Endothelial cell of umbilical vein (primary cell): ENCODE data around the gene KCNG2. TPM values are rescaled to one million over a fixed set of nuclear protein-coding genes. Genes with fewer than 3 reads are reported as not detected.

ENCODE experiments used
- BruUV-seq: library from RNA; stranded (reverse); fragments of 400-500 nt; replicated peaks from 2 replicates; lab custom pipeline; 2021; lab: Mats Ljungman, UMichigan
- CTCF ChIA-PET: fragments of 300-600, 350-600 bp; sonication (Branson Sonifier 250); formaldehyde crosslinking; loops from one replicate; lab custom pipeline; 2021; ENCODE audit warnings: antibody characterized with exemption, inconsistent platforms; lab: Charles Lee
- POLR2A ChIA-PET: fragments of 300-600, 350-600 bp; sonication (Branson Sonifier 250); formaldehyde crosslinking; loops from one replicate; lab custom pipeline; 2021; ENCODE audit warnings: antibody characterized with exemption, inconsistent platforms; lab: Charles Lee
- DNase-seq: peaks from one replicate; pipeline ENCODE4 v3.0.0-alpha.2; 2011; ENCODE audit warnings: low read depth, low spot score
- FAIRE-seq: peaks from 2 replicates; lab custom pipeline; 2011; peaks lifted over from hg19 to GRCh38; lab: Jason Lieb, UNC
- H2AFZ ChIP-seq: 2 replicates; pipeline ENCODE4 v1.6.0; 2012; ENCODE audit warnings: low read depth, low read length, control low read depth, inconsistent platforms
- H3K27ac ChIP-seq: 2 replicates; pipeline ENCODE4 v1.5.1; 2011; ENCODE audit warnings: low read depth, mild to moderate bottlenecking, control low read depth, low read length, moderate library complexity; ENCODE audit not compliant: insufficient read depth
- H3K27me3 ChIP-seq, 2 experiments: 2 replicates each; pipeline versions ENCODE4 v1.6.0 to v1.6.1; 2011; ENCODE audit warnings: low read length in 2 of 2, mixed read lengths in 1 of 2; ENCODE audit not compliant: control insufficient read depth in 2 of 2, insufficient read depth in 2 of 2
- H3K36me3 ChIP-seq, 2 experiments: 2 replicates in 1 of 2; 3 replicates in 1 of 2; pipeline ENCODE4 v1.5.1; 2011; ENCODE audit warnings: low read length in 2 of 2, mild to moderate bottlenecking in 1 of 2, moderate library complexity in 1 of 2; ENCODE audit not compliant: control insufficient read depth in 2 of 2, insufficient read depth in 2 of 2; ENCODE audit errors: extremely low read depth in 1 of 2
- H3K4me1 ChIP-seq: 3 replicates; pipeline ENCODE4 v1.5.1; 2011; ENCODE audit warnings: mild to moderate bottlenecking, low read length; ENCODE audit not compliant: control insufficient read depth, insufficient read depth; ENCODE audit errors: extremely low read depth
- H3K4me2 ChIP-seq: 2 replicates; pipeline ENCODE4 v1.6.1; 2011; ENCODE audit warnings: low read length, control low read depth, mixed read lengths; ENCODE audit not compliant: insufficient read depth
- H3K4me3 ChIP-seq, 3 experiments: fragments of 200-600 bp in 1 of 3; sonication (generic), shearing (Covaris generic) in 1 of 3; replicated peaks in 1 of 3; 2 replicates each; pipeline ENCODE4 v1.5.1; 2011 to 2016; ENCODE audit warnings: control low read depth in 3 of 3, low read length in 3 of 3, mild to moderate bottlenecking in 2 of 3, inconsistent platforms in 1 of 3, low read depth in 1 of 3, moderate library complexity in 1 of 3; ENCODE audit not compliant: insufficient read depth in 1 of 3
- H3K79me2 ChIP-seq: 2 replicates; pipeline ENCODE4 v1.6.0; 2012; ENCODE audit warnings: low read length, inconsistent platforms; ENCODE audit not compliant: control insufficient read depth, insufficient read depth
- H3K9ac ChIP-seq: replicated peaks from 2 replicates; pipeline ENCODE3; 2011; ENCODE audit warnings: low read length, control low read depth; ENCODE audit not compliant: insufficient read depth; ENCODE audit errors: extremely low read depth
- H3K9me1 ChIP-seq: replicated peaks from 3 replicates; pipeline ENCODE4 v1.6.0; 2011; ENCODE audit warnings: mild to moderate bottlenecking, low read length; ENCODE audit not compliant: control insufficient read depth, insufficient read depth; ENCODE audit errors: extremely low read depth
- H3K9me3 ChIP-seq: replicated peaks from 2 replicates; pipeline ENCODE4 v1.5.1; 2012; ENCODE audit warnings: low read length, inconsistent platforms; ENCODE audit not compliant: control insufficient read depth, insufficient read depth
- H4K20me1 ChIP-seq: replicated peaks from 2 replicates; pipeline ENCODE3; 2011; ENCODE audit warnings: mild to moderate bottlenecking, low read length; ENCODE audit not compliant: control insufficient read depth, insufficient read depth; ENCODE audit errors: extremely low read depth
- CTCF ChIP-seq, 2 donors: IDR thresholded peaks; 1 replicate in 1 of 2; 2 replicates in 1 of 2; pipeline ENCODE4 v1.5.1; 2011; ENCODE audit warnings: low read length in 2 of 2, mild to moderate bottlenecking in 2 of 2, moderate library complexity in 2 of 2, control low read depth in 1 of 2, inconsistent platforms in 1 of 2, low read depth in 1 of 2; ENCODE audit not compliant: insufficient read depth in 1 of 2; ENCODE audit errors: extremely low read depth in 1 of 2
- EZH2 ChIP-seq: IDR thresholded peaks from 2 replicates; pipeline ENCODE4 v1.6.1; 2012; ENCODE audit warnings: borderline replicate concordance, low read depth, mild to moderate bottlenecking, moderate library complexity, low read length, inconsistent platforms; ENCODE audit not compliant: severe bottlenecking
- FOS ChIP-seq: IDR thresholded peaks from 2 replicates; pipeline ENCODE4 v1.6.1; 2011; ENCODE audit warnings: mild to moderate bottlenecking, low read length, moderate library complexity, borderline replicate concordance; ENCODE audit not compliant: insufficient read depth
- GATA2 ChIP-seq: IDR thresholded peaks from 2 replicates; pipeline ENCODE4 v1.7.0; 2011; ENCODE audit warnings: low read depth, mild to moderate bottlenecking, moderate library complexity, mixed read lengths, low read length; ENCODE audit not compliant: insufficient read length, insufficient read depth
- JUN ChIP-seq: IDR thresholded peaks from 2 replicates; pipeline ENCODE4 v1.6.1; 2011; ENCODE audit warnings: borderline replicate concordance, low read depth; ENCODE audit not compliant: insufficient read length, insufficient read depth
- MAX ChIP-seq: IDR thresholded peaks from 2 replicates; pipeline ENCODE4 v1.6.1; 2011; ENCODE audit not compliant: insufficient read depth, insufficient read length
- MYC ChIP-seq: IDR thresholded peaks from one replicate; pipeline ENCODE4 v1.6.1; 2011; ENCODE audit warnings: mild to moderate bottlenecking, low read depth, low read length
- POLR2A ChIP-seq: IDR thresholded peaks from 2 replicates; pipeline ENCODE4 v1.6.1; 2012; ENCODE audit warnings: low read depth, mild to moderate bottlenecking, control low read depth, low read length
- POLR2AphosphoS5 ChIP-seq: IDR thresholded peaks from 2 replicates; pipeline ENCODE4 v1.6.1; 2012; ENCODE audit warnings: low read depth, mild to moderate bottlenecking, control low read depth, low read length, moderate library complexity; ENCODE audit not compliant: insufficient read depth
- dilution Hi-C: fragments of 300-500 bp; cut with MboI; formaldehyde crosslinking; loops from one replicate; pipeline ENCODE4 v1.15.0; 2019; ENCODE audit warnings: low sequenced_read_pairs; ENCODE audit not compliant: extremely low pct_ligation_motif_present
- intact Hi-C: fragments of 100-400 bp; cut with micrococcal nuclease; formaldehyde crosslinking; loops from one replicate; pipeline ENCODE4 v1.10.0; 2022
- polyA plus RNA-seq, 4 experiments: library from polyadenylated mRNA; depleted of rRNA in 3 of 4; stranded (reverse) in 3 of 4; unstranded in 1 of 4; fragments of >200 nt; gene quantifications; 2 replicates each; pipeline versions ENCODE4 v1.2.1 to v1.2.3, GENCODE V29; 2011 to 2012; ENCODE audit warnings: missing spikeins in 1 of 4
- total RNA-seq: library from RNA; stranded (reverse); gene quantifications from 2 replicates; pipeline ENCODE4 v1.2.3, GENCODE V29; 2021

KCNG2 gene
- total and polyA plus RNA-seq, 2 donors (not counting 3 experiments of a cell fraction or from before 2014, with no cell fraction given) = not detected

GRCh38 chr18:79904357-79905147 lies 106.8 kb downstream of the KCNG2 start:
- no peak overlapping the region for H3K4me3 ChIP-seq
- H4K20me1 ChIP-seq = no peaks in the 10 kb centered on the region
- H3K9me1 ChIP-seq = no peaks in the 10 kb centered on the region
- DNase-seq (no peak), FAIRE-seq (no peak)
- no peaks in the 10 kb centered on the region for H3K27me3 ChIP-seq
- H3K36me3 ChIP-seq = peaks cover 0 to 3% of the 10 kb centered on the region in 2 experiments
- H3K4me1 ChIP-seq = no peaks in the 10 kb centered on the region
- H3K79me2 ChIP-seq = no peaks in the 10 kb centered on the region
- intact Hi-C loops = no loop called here
- ChIA-PET POLR2A (no interaction called here), CTCF (no interaction called here)
- H3K9ac ChIP-seq = no peak overlapping the region
- H3K9me3 ChIP-seq = no peaks in the 10 kb centered on the region
- BruUV-seq = no TSS peak
- H2AFZ ChIP-seq = no peak overlapping the region
- H3K4me2 ChIP-seq = no peak overlapping the region
- TF ChIP-seq POLR2AphosphoS5 (no peak), FOS (no peak), CTCF (IDR thresholded peaks at IDR 0.05; ENCODE audit: extremely low read depth in 1 of 2, insufficient read depth in 1 of 2, low read depth in 1 of 2, low read length in 2 of 2) (no peak), GATA2 (no peak), MAX (no peak), POLR2A (no peak), JUN (no peak), MYC (no peak), EZH2 (no peak)
- H3K27ac ChIP-seq = no peak overlapping the region
- dilution Hi-C loops = no loop called here
